IMR-90 (cell line): Measurements from ENCODE around the gene KLHL17. TPM values are rescaled to one million over a fixed set of nuclear protein-coding genes. Genes with fewer than 3 reads are reported as not detected.

ENCODE experiments used
- ATAC-seq: fragments of 200-7000 bp; cut with Tn5 transposase; 2 replicates; pipeline ENCODE4 v1.9.1; 2020; ENCODE audit warnings: low read depth, mild to moderate bottlenecking, moderate library complexity
- BruUV-seq: library from RNA; stranded (reverse); fragments of 400-500 nt; replicated peaks from 2 replicates; lab custom pipeline; 2021; lab: Mats Ljungman, UMichigan
- CTCF ChIA-PET: fragments of 300-600 bp; formaldehyde crosslinking; extraction: SDS; loops from one replicate; lab custom pipeline; 2021; ENCODE audit warnings: antibody characterized with exemption; lab: Yijun Ruan, JAX
- POLR2A ChIA-PET: fragments of 300-600 bp; sonication (Branson Sonifier 250); formaldehyde crosslinking; loops from one replicate; lab custom pipeline; 2022; ENCODE audit warnings: antibody characterized with exemption; ENCODE audit not compliant: unreplicated experiment; lab: Charles Lee
- DNase-seq: peaks from one replicate; pipeline ENCODE4 v3.0.0; 2013
- H2AFZ ChIP-seq: replicated peaks from 2 replicates; pipeline ENCODE3; 2013; ENCODE audit warnings: low read length, mild to moderate bottlenecking; ENCODE audit not compliant: poor library complexity
- H2AK5ac ChIP-seq: 2 replicates; pipeline ENCODE4 v1.6.1; 2013; ENCODE audit warnings: low read depth, low read length, inconsistent platforms
- H2AK9ac ChIP-seq: replicated peaks from 2 replicates; pipeline ENCODE3; 2013; ENCODE audit warnings: mild to moderate bottlenecking, low read depth, low read length, moderate library complexity; ENCODE audit not compliant: poor library complexity
- H2BK120ac ChIP-seq: 2 replicates; pipeline ENCODE4 v1.6.1; 2013; ENCODE audit warnings: low read depth, low read length, inconsistent platforms
- H2BK15ac ChIP-seq: 3 replicates; pipeline ENCODE4 v1.6.1; 2013; ENCODE audit warnings: low read depth, low read length, inconsistent platforms
- H2BK20ac ChIP-seq: 2 replicates; pipeline ENCODE4 v1.6.1; 2013; ENCODE audit warnings: low read depth, mild to moderate bottlenecking, inconsistent platforms, low read length, moderate library complexity
- H2BK5ac ChIP-seq: 2 replicates; pipeline ENCODE4 v1.6.1; 2013; ENCODE audit warnings: mild to moderate bottlenecking, low read depth, low read length, inconsistent platforms; ENCODE audit not compliant: poor library complexity, severe bottlenecking
- H3K14ac ChIP-seq: replicated peaks from 2 replicates; pipeline ENCODE4 v1.6.1; 2013; ENCODE audit warnings: low read depth, low read length, inconsistent platforms
- H3K18ac ChIP-seq: 2 replicates; pipeline ENCODE4 v1.6.1; 2013; ENCODE audit warnings: low read depth, low read length, control low read depth
- H3K23ac ChIP-seq: 2 replicates; pipeline ENCODE4 v1.6.1; 2013; ENCODE audit warnings: low read depth, low read length, inconsistent platforms
- H3K27ac ChIP-seq: 2 replicates; pipeline ENCODE4 v1.5.1; 2013; ENCODE audit warnings: mild to moderate bottlenecking, control low read depth, low read length; ENCODE audit not compliant: insufficient read depth
- H3K27me3 ChIP-seq: 2 replicates; pipeline ENCODE4 v1.6.1; 2013; ENCODE audit warnings: low read length; ENCODE audit not compliant: control insufficient read depth, insufficient read depth
- H3K36me3 ChIP-seq: 2 replicates; pipeline ENCODE4 v1.6.1; 2013; ENCODE audit warnings: low read length, mixed read lengths; ENCODE audit not compliant: control insufficient read depth, insufficient read depth
- H3K4ac ChIP-seq: 2 replicates; pipeline ENCODE4 v1.6.1; 2013; ENCODE audit warnings: low read depth, low read length, inconsistent platforms
- H3K4me1 ChIP-seq: 2 replicates; pipeline ENCODE4 v1.6.1; 2013; ENCODE audit warnings: low read length, mixed read lengths; ENCODE audit not compliant: control insufficient read depth, insufficient read depth
- H3K4me2 ChIP-seq: 2 replicates; pipeline ENCODE4 v1.6.1; 2013; ENCODE audit warnings: low read depth, mild to moderate bottlenecking, control low read depth, low read length, moderate library complexity
- H3K4me3 ChIP-seq: 2 replicates; pipeline ENCODE4 v1.5.1; 2013; ENCODE audit warnings: low read depth, mild to moderate bottlenecking, control low read depth, low read length, moderate library complexity; ENCODE audit not compliant: insufficient read depth
- H3K56ac ChIP-seq: 2 replicates; pipeline ENCODE4 v1.6.1; 2013; ENCODE audit warnings: low read length, inconsistent platforms; ENCODE audit not compliant: insufficient read depth; ENCODE audit errors: extremely low read depth
- H3K79me1 ChIP-seq, 2 experiments: 2 replicates each; pipeline ENCODE4 v1.6.1; 2013; ENCODE audit warnings: low read length in 2 of 2, inconsistent platforms in 1 of 2, low read depth in 1 of 2
- H3K9ac ChIP-seq: 2 replicates; pipeline ENCODE4 v1.6.1; 2013; ENCODE audit warnings: low read depth, low read length, control low read depth
- H3K9me1 ChIP-seq: 2 replicates; pipeline ENCODE4 v1.6.1; 2013; ENCODE audit warnings: low read length, inconsistent platforms; ENCODE audit not compliant: insufficient read depth
- H3K9me3 ChIP-seq: 2 replicates; pipeline ENCODE4 v1.6.1; 2013; ENCODE audit warnings: low read length; ENCODE audit not compliant: control insufficient read depth, insufficient read depth
- H4K20me1 ChIP-seq: 2 replicates; pipeline ENCODE4 v1.6.1; 2013; ENCODE audit warnings: low read length, inconsistent platforms; ENCODE audit not compliant: insufficient read depth
- H4K5ac ChIP-seq: 2 replicates; pipeline ENCODE4 v1.6.1; 2013; ENCODE audit warnings: mild to moderate bottlenecking, low read depth, low read length, control low read depth
- H4K8ac ChIP-seq, 2 experiments: 2 replicates each; pipeline ENCODE4 v1.6.1; 2013; ENCODE audit warnings: low read depth in 2 of 2, low read length in 2 of 2, control low read depth in 1 of 2, inconsistent platforms in 1 of 2
- H4K91ac ChIP-seq: 2 replicates; pipeline ENCODE4 v1.6.1; 2013; ENCODE audit warnings: low read depth, low read length, inconsistent platforms; ENCODE audit not compliant: insufficient read depth
- CEBPB ChIP-seq: IDR thresholded peaks from 2 replicates; pipeline ENCODE4 v1.6.1; 2012; ENCODE audit warnings: low read depth, low read length, improper control_type of control experiment
- CHD1 ChIP-seq: IDR thresholded peaks from 2 replicates; pipeline ENCODE4 v1.6.1; 2012; ENCODE audit warnings: low read depth, low read length, improper control_type of control experiment
- ELK1 ChIP-seq: fragments of 150-350 bp; IDR thresholded peaks from 2 replicates; pipeline ENCODE4 v1.6.1; 2016; ENCODE audit warnings: low read depth, mild to moderate bottlenecking, low read length, moderate library complexity, borderline replicate concordance
- MAFK ChIP-seq: IDR thresholded peaks from 2 replicates; pipeline ENCODE4 v1.6.1; 2012; ENCODE audit warnings: low read depth, low read length, improper control_type of control experiment
- MXI1 ChIP-seq: IDR thresholded peaks from 2 replicates; pipeline ENCODE4 v1.6.1; 2012; ENCODE audit warnings: low read depth, mild to moderate bottlenecking, low read length, moderate library complexity, borderline replicate concordance
- POLR2A ChIP-seq: IDR thresholded peaks from 2 replicates; pipeline ENCODE4 v1.6.1; 2012; ENCODE audit warnings: mild to moderate bottlenecking, low read depth, low read length
- RCOR1 ChIP-seq: IDR thresholded peaks from 2 replicates; pipeline ENCODE4 v1.6.1; 2012; ENCODE audit warnings: mild to moderate bottlenecking, low read length, improper control_type of control experiment; ENCODE audit not compliant: insufficient replicate concordance
- WGBS, 2 experiments: methylation state at CpG; one replicate each; pipeline versions ENCODE4 v1.1.5 to v1.1.7; 2013; ENCODE audit warnings: missing lambda C conversion rate in 2 of 2; ENCODE audit not compliant: insufficient read length in 1 of 2; ENCODE audit errors: extremely low coverage in 2 of 2; 5-methylcytosine and 5-hydroxymethylcytosine counted together
- dilution Hi-C: fragments of 300-500 bp; cut with HindIII; formaldehyde crosslinking; loops from one replicate; pipeline ENCODE4 v1.14.3; 2018; ENCODE audit warnings: low sequenced_read_pairs; ENCODE audit not compliant: unreplicated experiment
- in situ Hi-C: fragments of 300-500 bp; cut with MboI; formaldehyde crosslinking; loops from 3 replicates; pipeline ENCODE4 v1.14.3; 2019; ENCODE audit warnings: low sequenced_read_pairs, inconsistent platforms, mixed read lengths
- intact Hi-C: fragments of 100-400 bp; cut with micrococcal nuclease; formaldehyde crosslinking; loops from 2 replicates; pipeline ENCODE4 v1.10.0; 2022
- polyA plus RNA-seq, 3 experiments: library from polyadenylated mRNA; depleted of rRNA; stranded (reverse); fragments of >200 nt; gene quantifications; 2 replicates each; pipeline ENCODE4 v1.2.3, GENCODE V29; 2012; ENCODE audit warnings: low replicate concordance in 1 of 3
- total RNA-seq: library from RNA; depleted of rRNA; stranded (reverse); fragments of >200 nt; gene quantifications from 2 replicates; pipeline ENCODE4 v1.2.3, GENCODE V29; 2012

Gene KLHL17
- total and polyA plus RNA-seq, 2 of the 4 experiments (the other 2 are of a cell fraction) = 3.4 to 41.0 TPM

DNA sequence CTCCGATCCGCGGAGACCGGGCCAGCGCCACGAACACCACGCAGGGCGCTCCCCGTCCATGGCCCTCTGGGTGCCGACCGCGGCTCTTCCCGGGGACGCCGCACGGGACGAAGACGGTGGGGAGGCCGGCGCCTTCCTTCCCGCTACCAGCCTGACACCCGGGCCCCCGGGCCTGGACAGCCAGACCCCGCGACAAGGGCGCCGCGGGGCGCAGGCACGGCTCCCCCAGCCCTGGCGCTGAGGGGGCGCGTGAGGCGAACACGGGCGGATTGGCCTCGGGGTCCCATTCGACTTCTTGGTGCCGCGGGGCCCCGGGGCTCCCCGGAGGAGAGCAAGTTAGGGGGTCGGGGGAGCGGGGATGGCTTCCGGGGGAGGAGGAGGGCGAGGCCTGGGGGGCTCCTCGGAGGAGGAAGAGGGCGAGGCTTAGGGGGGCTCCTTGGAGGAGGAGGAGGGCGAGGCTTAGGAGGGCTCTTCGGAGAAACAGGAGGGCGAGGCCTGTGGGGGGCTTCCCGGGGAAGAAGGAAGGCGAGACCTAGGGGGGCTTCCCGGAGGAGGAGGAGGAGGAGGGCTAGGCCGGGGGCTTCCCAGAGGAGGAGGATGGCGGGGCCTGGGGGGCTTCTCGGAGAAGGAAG, 537 bp upstream of the KLHL17 start:
- H4K20me1 ChIP-seq = peaks cover 15% of the 10 kb centered on the region
- no peak overlapping the region for H2BK20ac ChIP-seq
- no peak for TF ChIP-seq ELK1
- no peak for TF ChIP-seq MAFK
- no peak for TF ChIP-seq CEBPB
- no peak for TF ChIP-seq CHD1
- TF ChIP-seq POLR2A = no peak
- no peak for TF ChIP-seq MXI1
- TF ChIP-seq RCOR1 = no peak
- H3K27ac ChIP-seq = peak overlapping the region; percentile 69
- DNase-seq (no peak), ATAC-seq (no peak)
- H3K9me1 ChIP-seq = 0 out of 2 replicates have a peak, but pooled peaks cover 8% of the 10 kb centered on the region
- H3K4me2 ChIP-seq = peak overlapping the region; percentile 55; the same call in 1 of the 2 replicates
- dilution Hi-C loops (no loop called here), intact Hi-C loops (loop anchor here (5.0 kb wide), 1 partner anchor 38 kb away; the partner anchor contains the start of gene SAMD11), in situ Hi-C loops (loop anchor here (5.0 kb wide), 1 partner anchor 48 kb away; no protein-coding TSS in a partner anchor)
- H4K8ac ChIP-seq = peak overlapping the region; percentile 78 to 81; a peak in 2 of 4 replicates
- H2BK120ac ChIP-seq = 0 out of 2 replicates have a peak overlapping the region, but pooled peaks have one; percentile 54
- H4K5ac ChIP-seq = no peak overlapping the region; the same call in 1 of the 2 replicates
- H3K79me1 ChIP-seq = peaks cover 12 to 54% of the 10 kb centered on the region in 2 experiments
- peak overlapping the region; percentile 89 for H2AFZ ChIP-seq
- no peaks in the 10 kb centered on the region for H3K27me3 ChIP-seq
- peaks cover 38% of the 10 kb centered on the region for H3K36me3 ChIP-seq
- POLR2A ChIA-PET = no interaction called here
- H3K56ac ChIP-seq = no peak overlapping the region
- CTCF ChIA-PET = no interaction called here
- no peak overlapping the region; the same call in 1 of the 2 replicates for H3K18ac ChIP-seq
- peak overlapping the region; percentile 91 for H3K4me3 ChIP-seq
- no TSS peak for BruUV-seq
- no peak overlapping the region for H4K91ac ChIP-seq
- no peak overlapping the region for H2BK5ac ChIP-seq
- peaks cover 10% of the 10 kb centered on the region for H3K4me1 ChIP-seq
- no peak overlapping the region for H3K14ac ChIP-seq
- peak overlapping the region; percentile 50; the same call in 1 of the 2 replicates for H3K4ac ChIP-seq
- H3K23ac ChIP-seq = no peak overlapping the region
- peak overlapping the region; percentile 36 for H3K9ac ChIP-seq
- no peaks in the 10 kb centered on the region for H3K9me3 ChIP-seq
- H2AK5ac ChIP-seq = no peak overlapping the region
- H2AK9ac ChIP-seq = peak overlapping the region; percentile 88
- WGBS, 2 experiments = 47% methylated on average over 31 of the region's 57 CpGs; no CpG with 5 or more reads in 1 of the 2 experiments
- no peak overlapping the region; the same call in 2 of the 3 replicates for H2BK15ac ChIP-seq
